BJ (cell line): ENCODE results near the gene ARID3B. TPM values are rescaled to one million over a fixed set of nuclear protein-coding genes. Genes with fewer than 3 reads are reported as not detected.
"Not testable (repeated sequence)": the region's sequence is repeated elsewhere in the genome, so short reads cannot be mapped to it uniquely, and the experiment has no call there.

ENCODE experiments used
- CTCF ChIA-PET: fragments of 350-600 bp; formaldehyde crosslinking; extraction: SDS; loops from one replicate; lab custom pipeline; 2021; ENCODE audit warnings: antibody characterized with exemption, inconsistent platforms; lab: Yijun Ruan, JAX
- POLR2A ChIA-PET: fragments of 300-600 bp; sonication (Branson Sonifier 250); formaldehyde crosslinking; extraction: SDS; loops from one replicate; lab custom pipeline; 2021; ENCODE audit warnings: antibody characterized with exemption; lab: Charles Lee
- DNase-seq: peaks from one replicate; pipeline ENCODE4 v3.0.0-alpha.2; 2011; ENCODE audit warnings: low read depth
- H3K27me3 ChIP-seq: 2 replicates; pipeline ENCODE4 v1.6.0; 2011; ENCODE audit warnings: low read length; ENCODE audit not compliant: control insufficient read depth, insufficient read depth
- H3K36me3 ChIP-seq: 2 replicates; pipeline ENCODE4 v1.5.1; 2011; ENCODE audit warnings: low read length; ENCODE audit not compliant: control insufficient read depth, insufficient read depth
- H3K4me3 ChIP-seq: 2 replicates; pipeline ENCODE4 v1.5.1; 2011; ENCODE audit warnings: low read depth, mild to moderate bottlenecking, control low read depth, low read length
- polyA plus RNA-seq: library from polyadenylated mRNA; depleted of rRNA; stranded (reverse); fragments of >200 nt; gene quantifications from 2 replicates; pipeline ENCODE4 v1.2.3, GENCODE V29; 2011
- TF ChIP-seq, protein P1 (sequence below): IDR thresholded peaks from 2 replicates; pipeline ENCODE4 v1.5.1; 2011; ENCODE audit warnings: low read depth, mild to moderate bottlenecking, control low read depth, inconsistent platforms, low read length, moderate library complexity; ENCODE audit not compliant: insufficient read depth

ARID3B gene
- polyA plus RNA-seq, 1 experiment, result 1.5 TPM

DNA sequence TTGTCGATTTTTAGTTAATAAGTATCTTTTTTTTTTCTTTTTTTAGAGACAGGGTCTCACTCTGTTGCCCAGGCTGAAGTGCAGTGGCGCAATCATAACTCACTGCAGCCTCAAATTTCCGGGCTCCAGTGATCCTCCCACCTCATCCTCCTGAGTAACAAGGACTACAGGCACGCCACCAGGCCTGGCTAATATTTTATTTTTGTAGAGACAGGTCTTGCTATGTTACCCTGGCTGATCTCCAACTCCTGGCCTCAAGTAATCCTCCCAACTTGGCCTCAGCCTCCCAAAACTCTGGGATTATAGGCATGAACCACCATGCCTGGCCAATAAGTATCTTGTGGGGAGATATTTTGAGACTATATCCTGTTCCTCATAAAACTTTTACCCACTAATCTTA, 29.4 kb upstream of the ARID3B start:
- DNase-seq, result no peak
- CTCF ChIA-PET, result no interaction called here
- Histone ChIP-seq H3K4me3 (no peak overlapping the region), H3K36me3 (no peaks in the 10 kb centered on the region), H3K27me3 (no peaks in the 10 kb centered on the region)
- TF ChIP-seq, protein P1, sequence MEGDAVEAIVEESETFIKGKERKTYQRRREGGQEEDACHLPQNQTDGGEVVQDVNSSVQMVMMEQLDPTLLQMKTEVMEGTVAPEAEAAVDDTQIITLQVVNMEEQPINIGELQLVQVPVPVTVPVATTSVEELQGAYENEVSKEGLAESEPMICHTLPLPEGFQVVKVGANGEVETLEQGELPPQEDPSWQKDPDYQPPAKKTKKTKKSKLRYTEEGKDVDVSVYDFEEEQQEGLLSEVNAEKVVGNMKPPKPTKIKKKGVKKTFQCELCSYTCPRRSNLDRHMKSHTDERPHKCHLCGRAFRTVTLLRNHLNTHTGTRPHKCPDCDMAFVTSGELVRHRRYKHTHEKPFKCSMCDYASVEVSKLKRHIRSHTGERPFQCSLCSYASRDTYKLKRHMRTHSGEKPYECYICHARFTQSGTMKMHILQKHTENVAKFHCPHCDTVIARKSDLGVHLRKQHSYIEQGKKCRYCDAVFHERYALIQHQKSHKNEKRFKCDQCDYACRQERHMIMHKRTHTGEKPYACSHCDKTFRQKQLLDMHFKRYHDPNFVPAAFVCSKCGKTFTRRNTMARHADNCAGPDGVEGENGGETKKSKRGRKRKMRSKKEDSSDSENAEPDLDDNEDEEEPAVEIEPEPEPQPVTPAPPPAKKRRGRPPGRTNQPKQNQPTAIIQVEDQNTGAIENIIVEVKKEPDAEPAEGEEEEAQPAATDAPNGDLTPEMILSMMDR, result no peak
- POLR2A ChIA-PET, result no interaction called here

DNA sequence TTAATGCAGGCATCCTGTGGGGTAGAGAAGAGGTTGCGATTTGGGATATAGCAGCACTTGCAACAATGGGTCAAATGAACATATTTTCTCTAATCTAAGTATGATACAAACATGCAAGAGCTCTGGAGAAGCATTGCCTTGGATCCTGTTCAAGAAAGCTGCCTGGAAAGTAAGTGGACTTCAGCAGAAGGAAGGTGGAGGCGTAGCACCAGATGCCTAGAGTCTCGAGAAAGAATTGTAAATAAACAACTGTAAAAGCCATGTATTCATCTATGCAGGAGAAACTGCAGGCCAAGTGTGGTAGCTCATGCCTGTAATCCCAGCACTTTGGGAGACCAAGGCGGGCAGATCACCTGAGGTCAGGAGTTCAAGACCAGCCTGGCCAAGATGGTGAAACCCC, 27.0 kb upstream of the ARID3B start:
- H3K27me3 ChIP-seq, POLR2A ChIA-PET, CTCF ChIA-PET, H3K4me3 ChIP-seq, DNase-seq, H3K36me3 ChIP-seq: not testable (repeated sequence)

DNA sequence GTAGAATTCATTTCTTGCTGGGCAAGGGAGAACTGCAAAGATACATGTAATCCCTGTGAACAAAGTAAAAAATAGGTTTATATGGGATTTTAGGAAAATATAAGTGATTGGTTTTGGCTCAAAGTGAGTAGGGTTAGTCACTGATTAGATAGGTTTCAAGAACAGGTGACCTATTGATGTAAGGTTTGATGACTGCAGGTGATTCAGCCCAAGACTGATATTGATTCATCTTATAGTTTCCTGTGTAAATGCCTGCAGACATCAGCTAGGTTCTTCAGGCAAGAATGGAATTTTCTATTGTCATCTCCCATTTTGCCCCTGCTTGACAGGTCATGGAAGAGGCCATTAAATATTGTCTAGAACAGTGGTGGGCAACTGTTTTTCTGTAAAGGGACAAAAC, 23.9 kb upstream of the ARID3B start:
- POLR2A ChIA-PET, result no interaction called here
- DNase-seq, result no peak
- Histone ChIP-seq H3K4me3 (no peak overlapping the region), H3K27me3 (no peaks in the 10 kb centered on the region), H3K36me3 (no peaks in the 10 kb centered on the region)
- CTCF ChIA-PET, result interaction anchor here (1.2 kb wide), 1 partner anchor 143 kb away, joined by 3 read pairs; no protein-coding TSS in a partner anchor
- TF ChIP-seq, protein P1, result no peak

DNA sequence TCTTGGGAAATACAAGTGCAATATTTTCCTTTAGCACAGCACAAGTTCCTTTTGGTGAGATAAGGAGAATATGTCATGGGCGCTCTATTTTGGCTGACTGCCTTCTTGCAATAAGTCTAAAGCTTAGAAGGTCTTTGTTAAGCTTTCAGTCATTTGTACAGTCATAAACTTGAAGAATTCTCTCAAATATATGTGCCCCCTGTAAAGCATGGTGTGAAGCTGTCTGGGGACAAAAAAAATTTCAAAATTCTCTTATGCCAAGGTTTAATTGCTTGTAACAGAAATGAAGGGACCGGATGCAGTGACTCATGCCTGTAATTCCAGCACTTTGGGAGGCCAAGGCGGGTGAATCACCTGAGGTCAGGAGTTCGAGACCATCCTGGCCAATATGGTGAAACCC, 21.7 kb upstream of the ARID3B start:
- CTCF ChIA-PET, result interaction anchor here (1.0 to 1.6 kb wide), 2 partner anchors 11 to 39 kb away, joined by 3 to 6 read pairs; no protein-coding TSS in a partner anchor
- POLR2A ChIA-PET, result no interaction called here
- DNase-seq, result no peak
- TF ChIP-seq, protein P1, result no peak
- H3K4me3 ChIP-seq, result no peak overlapping the region
- H3K27me3 ChIP-seq, result no peaks in the 10 kb centered on the region
- H3K36me3 ChIP-seq, result no peaks in the 10 kb centered on the region

DNA sequence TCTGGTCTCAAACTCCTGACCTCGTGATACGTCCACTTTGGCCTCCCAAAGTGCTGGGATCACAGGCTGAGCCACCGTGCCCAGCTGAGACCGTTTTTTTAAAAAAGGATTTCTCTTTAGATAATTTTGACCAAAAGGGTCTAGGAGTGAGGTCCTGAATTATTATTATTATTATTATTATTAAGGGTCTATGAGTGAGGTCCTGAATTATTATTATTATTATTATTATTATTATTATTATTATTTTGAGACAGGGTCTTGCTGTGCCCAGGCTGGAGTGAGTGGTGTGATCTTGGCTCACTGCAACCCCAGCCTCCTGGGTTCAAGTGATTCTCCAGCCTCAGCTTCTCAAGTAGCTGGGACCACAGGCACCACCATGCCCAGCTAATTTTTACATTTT, 20.6 kb upstream of the ARID3B start:
- POLR2A ChIA-PET, result no interaction called here
- CTCF ChIA-PET, result interaction anchor here (0.6 to 1.0 kb wide), 2 partner anchors 20 to 40 kb away, joined by 3 read pairs; no protein-coding TSS in a partner anchor
- no peaks in the 10 kb centered on the region for H3K36me3 ChIP-seq
- no peak overlapping the region for H3K4me3 ChIP-seq
- no peaks in the 10 kb centered on the region for H3K27me3 ChIP-seq
- TF ChIP-seq, protein P1, result no peak
- DNase-seq, result no peak

DNA sequence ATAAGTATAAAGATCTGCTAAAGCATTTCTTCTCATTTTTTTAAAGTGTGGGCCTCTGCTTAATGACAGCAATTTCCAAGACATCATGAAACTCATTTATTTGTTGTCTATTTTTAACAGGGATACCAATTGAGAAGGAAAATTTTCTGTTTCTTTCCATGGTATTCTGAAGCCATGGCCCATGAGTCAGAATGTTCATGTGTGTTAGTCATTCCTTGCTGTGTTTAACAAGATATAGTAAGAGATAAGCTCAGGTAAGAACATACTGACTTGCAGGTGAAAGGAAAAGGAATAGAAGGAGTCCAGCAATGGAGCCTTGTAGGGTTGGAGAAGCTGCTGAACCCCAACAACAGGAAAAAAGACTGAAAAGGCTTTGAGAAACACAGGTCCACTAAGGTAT, 17.0 kb upstream of the ARID3B start:
- POLR2A ChIA-PET, result no interaction called here

More for the DNA sequence above, 17.0 kb upstream of the ARID3B start:
- Histone ChIP-seq H3K36me3 (no peaks in the 10 kb centered on the region), H3K4me3 (no peak overlapping the region), H3K27me3 (no peaks in the 10 kb centered on the region)
- CTCF ChIA-PET, result no interaction called here
- TF ChIP-seq, protein P1, result no peak
- no peak for DNase-seq
